Gastrocnemius medialis (tissue), 4 donors: Measurements from ENCODE around the gene TNFRSF13B. TPM values are rescaled to one million over a fixed set of nuclear protein-coding genes. Genes with fewer than 3 reads are reported as not detected.

ENCODE experiments used
- ATAC-seq, 2 donors: fragments of 150-250 bp; one replicate each; pipeline ENCODE4 v1.9.1; 2016
- DNase-seq, 2 donors: peaks; one replicate each; pipeline ENCODE4 v3.0.0-alpha.2; 2019
- H3K27ac ChIP-seq, 4 donors: fragments of 200-600 bp; sonication (generic); 1 replicate in 1 of 4; 2 replicates in 3 of 4; pipeline ENCODE4 v1.5.1; 2016 to 2018; ENCODE audit warnings: mild to moderate bottlenecking in 2 of 4, moderate library complexity in 1 of 4
- H3K27me3 ChIP-seq, 3 donors: fragments of 200-600 bp; sonication (generic) in 2 of 3; 1 replicate in 1 of 3; 2 replicates in 2 of 3; pipeline versions ENCODE4 v1.5.1 to v1.6.0; 2016 to 2019; ENCODE audit warnings: mild to moderate bottlenecking in 1 of 3, moderate library complexity in 1 of 3
- H3K36me3 ChIP-seq, 2 donors: fragments of 200-600 bp; sonication (generic) in 1 of 2; one replicate each; pipeline ENCODE4 v1.5.1; 2017 to 2018
- H3K4me1 ChIP-seq, 2 donors: fragments of 200-600 bp; sonication (generic) in 1 of 2; one replicate each; pipeline ENCODE4 v1.5.1; 2016 to 2017; ENCODE audit warnings: mild to moderate bottlenecking in 2 of 2
- H3K4me3 ChIP-seq, 4 donors: fragments of 200-600 bp; sonication (generic) in 3 of 4; 1 replicate in 1 of 4; 2 replicates in 3 of 4; pipeline ENCODE4 v1.5.1; 2016 to 2019; ENCODE audit warnings: mild to moderate bottlenecking in 2 of 4
- H3K9me3 ChIP-seq, 3 donors: fragments of 200-600 bp; sonication (generic) in 2 of 3; 1 replicate in 1 of 3; 2 replicates in 2 of 3; pipeline ENCODE4 v1.5.1; 2016 to 2019
- CTCF ChIP-seq, 5 experiments: fragments of 450-650 bp in 3 of 5; fragments of 200-600 bp in 2 of 5; sonication (generic) in 2 of 5; IDR thresholded peaks in 4 of 5; conservative IDR thresholded peaks in 1 of 5; 1 replicate in 4 of 5; 2 replicates in 1 of 5; pipeline ENCODE4 v1.5.1; 2016 to 2019; ENCODE audit warnings: antibody characterized with exemption in 5 of 5, mild to moderate bottlenecking in 3 of 5, moderate library complexity in 3 of 5
- POLR2A ChIP-seq, 2 donors: fragments of 450-650 bp; IDR thresholded peaks; one replicate each; pipeline ENCODE4 v1.6.1; 2017; ENCODE audit warnings: antibody characterized with exemption in 2 of 2, mild to moderate bottlenecking in 2 of 2, moderate library complexity in 2 of 2
- in situ Hi-C, 4 donors: fragments of 200-750 bp; cut with MboI; loops; one replicate each; pipeline versions ENCODE4 v1.15.0 to v1.8.0; 2017; ENCODE audit warnings: low sequenced_read_pairs in 4 of 4
- intact Hi-C: fragments of 100-400 bp; cut with DNase I; formaldehyde crosslinking; loops from one replicate; pipeline ENCODE4 v1.15.1; 2023; ENCODE audit warnings: low total_unique reads
- total RNA-seq, 4 donors: library from RNA; depleted of rRNA; stranded (reverse); fragments of >200 nt; gene quantifications; one replicate each; pipeline versions ENCODE4 v1.1.0 to v1.2.3, GENCODE V29; 2016

The TNFRSF13B gene
- total RNA-seq = not detected

GRCh38 chr17:16971458-16972338 lies at the start of gene TNFRSF13B:
TSS of gene TNFRSF13B (minus strand) at chr17:16972118. CDS start at chr17:16972075, 43 bp downstream.
- DNase-seq (no peak), ATAC-seq (no peak)
- TF ChIP-seq CTCF (IDR thresholded peaks at IDR 0.05 in 4 of 5, conservative IDR thresholded peaks at IDR 0.05 in 1 of 5) (no peak), POLR2A (IDR thresholded peaks at IDR 0.05) (no peak)
- Histone ChIP-seq H3K4me1 (no peaks in the 10 kb centered on the region), H3K4me3 (no peak within 1 kb of the TSS), H3K27ac (no peak within 1 kb of the TSS), H3K9me3 (no peaks in the 10 kb centered on the region), H3K36me3 (no peaks in the 10 kb centered on the region), H3K27me3 (peaks cover 0 to 6% (median 0%) of the 10 kb centered on the region in 3 donors)
- intact Hi-C loops (no loop called here), in situ Hi-C loops (loop anchor here in 1 of 4 donors (10.0 kb wide), 1 partner anchor 57 kb away; no protein-coding TSS in a partner anchor)

DNA sequence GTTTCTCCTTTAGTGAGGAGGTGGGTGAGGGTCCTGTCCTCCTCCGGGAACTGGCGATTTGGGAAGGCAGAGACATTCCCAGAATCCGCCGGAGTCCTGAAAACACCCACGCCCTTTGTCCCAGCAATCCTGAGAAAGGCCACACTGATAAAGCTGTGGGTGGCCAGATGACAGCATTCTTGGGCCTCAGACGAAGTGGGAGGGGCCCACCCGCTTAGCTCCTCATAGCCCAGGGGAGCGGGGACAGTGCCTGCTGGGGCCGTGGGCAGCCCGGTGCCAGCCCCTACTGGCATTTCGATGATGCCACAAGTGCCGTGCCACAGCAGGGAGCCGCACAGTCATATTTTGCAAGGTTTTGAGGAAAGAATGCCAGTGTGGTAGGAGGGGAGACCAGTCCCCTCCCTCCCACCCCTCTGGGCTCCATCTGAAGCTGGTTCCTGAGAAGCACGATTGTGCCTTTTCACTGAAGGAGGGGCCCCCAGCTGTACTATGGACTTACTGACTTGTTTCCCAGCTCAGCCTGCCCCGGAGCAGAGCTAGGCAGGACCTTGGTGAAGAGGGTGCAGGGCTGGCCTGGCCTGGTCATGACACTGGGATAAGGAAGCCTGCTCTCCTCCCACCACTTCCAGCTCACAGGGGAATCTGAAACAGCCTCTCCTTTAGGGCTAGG lies 49.4 kb upstream of the TNFRSF13B start:
- no peaks in the 10 kb centered on the region for H3K9me3 ChIP-seq
- TF ChIP-seq POLR2A (IDR thresholded peaks at IDR 0.05) = no peak
- no peak for TF ChIP-seq CTCF (IDR thresholded peaks at IDR 0.05 in 4 of 5, conservative IDR thresholded peaks at IDR 0.05 in 1 of 5)
- no peaks in the 10 kb centered on the region for H3K36me3 ChIP-seq
- H3K27me3 ChIP-seq = no peaks in the 10 kb centered on the region
- in situ Hi-C loops (loop anchor here in 1 of 4 donors (25.0 kb wide), 2 partner anchors 116 to 266 kb away; partner anchors contain the start of gene COPS3), intact Hi-C loops (no loop called here)
- no peak overlapping the region for H3K4me3 ChIP-seq
- no peak overlapping the region for H3K27ac ChIP-seq
- no peaks in the 10 kb centered on the region for H3K4me1 ChIP-seq
- DNase-seq = no peak
- peak in 1 of 2 donors; percentile 42 for ATAC-seq

DNA sequence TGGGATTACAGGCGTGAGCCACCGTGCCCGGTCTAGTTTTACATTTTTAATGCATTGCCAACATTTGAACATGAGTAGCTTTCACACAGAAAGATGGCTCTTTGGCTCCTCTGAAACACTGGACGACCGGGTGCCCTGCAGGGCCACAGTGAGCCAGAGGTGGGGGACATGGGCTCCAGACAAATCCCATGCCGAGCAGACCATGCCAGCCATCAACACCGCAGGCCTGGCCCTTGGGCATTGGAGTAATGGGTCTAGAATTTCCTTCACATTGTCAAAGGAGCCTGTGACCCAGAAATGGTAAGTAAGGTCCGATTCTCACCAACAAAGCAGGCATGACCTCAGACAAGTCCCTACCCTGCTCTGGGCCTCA lies 48.9 kb upstream of the TNFRSF13B start:
- Histone ChIP-seq H3K9me3 (no peaks in the 10 kb centered on the region), H3K27me3 (no peaks in the 10 kb centered on the region), H3K36me3 (no peaks in the 10 kb centered on the region), H3K4me1 (no peaks in the 10 kb centered on the region), H3K27ac (no peak overlapping the region), H3K4me3 (no peak overlapping the region)
- ATAC-seq = no peak
- no peak for TF ChIP-seq POLR2A (IDR thresholded peaks at IDR 0.05)
- TF ChIP-seq CTCF (IDR thresholded peaks at IDR 0.05 in 4 of 5, conservative IDR thresholded peaks at IDR 0.05 in 1 of 5) = no peak
- DNase-seq = no peak
- intact Hi-C loops = no loop called here
- in situ Hi-C loops = loop anchor here in 1 of 4 donors (25.0 kb wide), 2 partner anchors 116 to 266 kb away; partner anchors contain the start of gene COPS3

- intact Hi-C loops = no loop called here
- no peak for TF ChIP-seq CTCF (IDR thresholded peaks at IDR 0.05 in 4 of 5, conservative IDR thresholded peaks at IDR 0.05 in 1 of 5)
- no peak for TF ChIP-seq POLR2A (IDR thresholded peaks at IDR 0.05)
Observed at GRCh38 chr17:17019891-17020456, 48.1 kb upstream of the TNFRSF13B start.

More at GRCh38 chr17:17019891-17020456, 48.1 kb upstream of the TNFRSF13B start:
- ATAC-seq = no peak
- Histone ChIP-seq H3K27me3 (no peaks in the 10 kb centered on the region), H3K27ac (no peak overlapping the region), H3K4me3 (no peak overlapping the region), H3K36me3 (no peaks in the 10 kb centered on the region), H3K9me3 (no peaks in the 10 kb centered on the region), H3K4me1 (no peaks in the 10 kb centered on the region)
- DNase-seq = no peak
- in situ Hi-C loops = loop anchor here in 1 of 4 donors (25.0 kb wide), 2 partner anchors 117 to 267 kb away; partner anchors contain the start of gene COPS3
